ENCODE data around the gene TEX13D.
"Not testable (repeated sequence)": the region's sequence is repeated elsewhere in the genome, so short reads cannot be mapped to it uniquely, and the experiment has no call there.

The TEX13D gene

GRCh38 chrX:124332481-124333424 is at the start of gene TEX13D:
TEX13D (plus strand) TSS chrX:124332660; CDS start chrX:124332918, 258 bp downstream.
- TF ChIP-seq CTCF (IDR thresholded peaks at IDR 0.05; ENCODE audit: poor library complexity, severe bottlenecking): no peak
- Histone ChIP-seq H3K27me3 (ENCODE audit: insufficient read depth, poor library complexity, severe bottlenecking) (no peaks in the 10 kb centered on the region), H3K9me3 (ENCODE audit: severe bottlenecking) (no peaks in the 10 kb centered on the region), H3K36me3 (ENCODE audit: low read depth) (no peaks in the 10 kb centered on the region), H3K27ac (ENCODE audit: poor library complexity, severe bottlenecking) (no peak within 1 kb of the TSS), H3K4me1 (ENCODE audit: insufficient read depth, poor library complexity, severe bottlenecking) (no peaks in the 10 kb centered on the region), H3K4me3 (ENCODE audit: severe bottlenecking) (no peak within 1 kb of the TSS)
- DNase-seq (ENCODE audit: low spot score): no peak
- no peak for ATAC-seq (ENCODE audit: low read depth)

- no peak for ATAC-seq (ENCODE audit: low read depth)
- Histone ChIP-seq H3K4me1 (ENCODE audit: insufficient read depth, poor library complexity, severe bottlenecking) (no peaks in the 10 kb centered on the region), H3K27me3 (ENCODE audit: insufficient read depth, poor library complexity, severe bottlenecking) (no peaks in the 10 kb centered on the region), H3K36me3 (ENCODE audit: low read depth) (no peaks in the 10 kb centered on the region), H3K4me3 (ENCODE audit: severe bottlenecking) (no peak overlapping the region), H3K27ac (ENCODE audit: poor library complexity, severe bottlenecking) (no peak overlapping the region), H3K9me3 (ENCODE audit: severe bottlenecking) (no peaks in the 10 kb centered on the region)
- no peak for TF ChIP-seq CTCF (IDR thresholded peaks at IDR 0.05; ENCODE audit: poor library complexity, severe bottlenecking)
- DNase-seq (ENCODE audit: low spot score): no peak
Measured at GRCh38 chrX:124289443-124289842, 43.0 kb upstream of the TEX13D start.

- DNase-seq (ENCODE audit: low spot score) (no peak), ATAC-seq (ENCODE audit: low read depth) (no peak)
- H3K4me3 ChIP-seq (ENCODE audit: severe bottlenecking): no peak overlapping the region
- H3K27me3 ChIP-seq (ENCODE audit: insufficient read depth, poor library complexity, severe bottlenecking): no peaks in the 10 kb centered on the region
- no peak for TF ChIP-seq CTCF (IDR thresholded peaks at IDR 0.05; ENCODE audit: poor library complexity, severe bottlenecking)
- H3K4me1 ChIP-seq (ENCODE audit: insufficient read depth, poor library complexity, severe bottlenecking): no peaks in the 10 kb centered on the region
- H3K27ac ChIP-seq (ENCODE audit: poor library complexity, severe bottlenecking): no peak overlapping the region
- H3K9me3 ChIP-seq (ENCODE audit: severe bottlenecking): no peaks in the 10 kb centered on the region
- no peaks in the 10 kb centered on the region for H3K36me3 ChIP-seq (ENCODE audit: low read depth)
Measured at GRCh38 chrX:124293810-124294209, 38.6 kb upstream of the TEX13D start.

GRCh38 chrX:124299323-124299722 is 33.1 kb upstream of the TEX13D start:
- H3K36me3 ChIP-seq (ENCODE audit: low read depth); DNase-seq (ENCODE audit: low spot score); H3K27ac ChIP-seq (ENCODE audit: poor library complexity, severe bottlenecking); H3K27me3 ChIP-seq (ENCODE audit: insufficient read depth, poor library complexity, severe bottlenecking); ATAC-seq (ENCODE audit: low read depth); H3K4me1 ChIP-seq (ENCODE audit: insufficient read depth, poor library complexity, severe bottlenecking); H3K9me3 ChIP-seq (ENCODE audit: severe bottlenecking); H3K4me3 ChIP-seq (ENCODE audit: severe bottlenecking): not testable (repeated sequence)

GRCh38 chrX:124300405-124300804 is 32.1 kb upstream of the TEX13D start:
- no peaks in the 10 kb centered on the region for H3K4me1 ChIP-seq (ENCODE audit: insufficient read depth, poor library complexity, severe bottlenecking)
- H3K36me3 ChIP-seq (ENCODE audit: low read depth): no peaks in the 10 kb centered on the region
- no peak for ATAC-seq (ENCODE audit: low read depth)
- no peaks in the 10 kb centered on the region for H3K27me3 ChIP-seq (ENCODE audit: insufficient read depth, poor library complexity, severe bottlenecking)
- no peaks in the 10 kb centered on the region for H3K9me3 ChIP-seq (ENCODE audit: severe bottlenecking)
- no peak overlapping the region for H3K4me3 ChIP-seq (ENCODE audit: severe bottlenecking)
- DNase-seq (ENCODE audit: low spot score): no peak
- TF ChIP-seq CTCF (IDR thresholded peaks at IDR 0.05; ENCODE audit: poor library complexity, severe bottlenecking): no peak
- H3K27ac ChIP-seq (ENCODE audit: poor library complexity, severe bottlenecking): no peak overlapping the region

All from RWPE2 (cell line).